Panc1 (cell line): ENCODE measurements around the gene ATRNL1. TPM values are rescaled to one million over a fixed set of nuclear protein-coding genes. Genes with fewer than 3 reads are reported as not detected.

Source experiments
- ATAC-seq: fragments of 200-7000 bp; cut with Tn5 transposase; 2 replicates; pipeline ENCODE4 v1.9.1; 2020; ENCODE audit warnings: mild to moderate bottlenecking, moderate library complexity
- BruUV-seq: library from RNA; stranded (reverse); fragments of 400-500 nt; replicated peaks from 2 replicates; lab custom pipeline; 2021; lab: Mats Ljungman, UMichigan
- CTCF ChIA-PET: fragments of 300-600 bp; sonication (Branson Sonifier 250); formaldehyde crosslinking; loops from one replicate; lab custom pipeline; 2022; ENCODE audit warnings: antibody characterized with exemption; lab: Charles Lee
- POLR2A ChIA-PET: fragments of 300-600 bp; sonication (Branson Sonifier 250); formaldehyde crosslinking; loops from one replicate; lab custom pipeline; 2022; ENCODE audit warnings: antibody characterized with exemption; lab: Charles Lee
- DNase-seq: peaks from one replicate; pipeline ENCODE4 v3.0.0-alpha.2; 2010; ENCODE audit warnings: low read depth, low spot score
- H3K27ac ChIP-seq: 2 replicates; pipeline ENCODE4 v1.5.1; 2011; ENCODE audit warnings: mild to moderate bottlenecking, low read length, inconsistent platforms
- H3K27me3 ChIP-seq: fragments of 200-500 bp; sonication (Bioruptor generic); 2 replicates; pipeline ENCODE4 v1.6.0; 2014; ENCODE audit warnings: low read length, inconsistent platforms; ENCODE audit not compliant: control insufficient read depth, insufficient read depth
- H3K36me3 ChIP-seq: fragments of 200-500 bp; sonication (Bioruptor generic); 2 replicates; pipeline ENCODE4 v1.5.1; 2014; ENCODE audit warnings: inconsistent platforms, mild to moderate bottlenecking, low read length, moderate library complexity; ENCODE audit not compliant: control insufficient read depth, insufficient read depth
- H3K4me1 ChIP-seq: 2 replicates; pipeline ENCODE4 v1.5.1; 2011; ENCODE audit warnings: inconsistent platforms, mild to moderate bottlenecking, low read length, moderate library complexity; ENCODE audit not compliant: control insufficient read depth, insufficient read depth
- H3K4me3 ChIP-seq, 2 experiments: 2 replicates each; pipeline ENCODE4 v1.5.1; 2011 to 2012; ENCODE audit warnings: low read depth in 2 of 2, low read length in 2 of 2, mild to moderate bottlenecking in 2 of 2, inconsistent platforms in 1 of 2, moderate library complexity in 1 of 2
- H3K9me3 ChIP-seq: fragments of 200-500 bp; sonication (Bioruptor generic); 2 replicates; pipeline ENCODE4 v1.5.1; 2014; ENCODE audit warnings: low read depth, mild to moderate bottlenecking, inconsistent platforms, low read length, moderate library complexity; ENCODE audit not compliant: control insufficient read depth, insufficient read depth
- CTCF ChIP-seq: fragments of 450-650 bp; IDR thresholded peaks from 2 replicates; pipeline ENCODE4 v1.5.1; 2017; ENCODE audit warnings: mild to moderate bottlenecking
- POLR2AphosphoS5 ChIP-seq: IDR thresholded peaks from 2 replicates; pipeline ENCODE4 v1.6.1; 2012; ENCODE audit warnings: mild to moderate bottlenecking, low read depth, low read length, moderate library complexity
- REST ChIP-seq, 2 experiments: IDR thresholded peaks; 2 replicates each; pipeline ENCODE4 v1.6.1; 2011 to 2012; ENCODE audit warnings: low read depth in 2 of 2, control low read depth in 1 of 2, low read length in 1 of 2, mild to moderate bottlenecking in 1 of 2, moderate library complexity in 1 of 2; ENCODE audit not compliant: insufficient read depth in 1 of 2
- SIN3A ChIP-seq: IDR thresholded peaks from 2 replicates; pipeline ENCODE4 v1.6.1; 2012; ENCODE audit warnings: low read depth, mild to moderate bottlenecking, low read length, moderate library complexity, borderline replicate concordance; ENCODE audit not compliant: insufficient read depth
- TCF7L2 ChIP-seq: IDR thresholded peaks from 2 replicates; pipeline ENCODE4 v1.6.1; 2011; ENCODE audit warnings: mild to moderate bottlenecking, low read depth, low read length, inconsistent platforms
- in situ Hi-C: cut with HindIII; loops from 2 replicates; pipeline ENCODE4 v1.10.0; 2016; ENCODE audit warnings: low sequenced_read_pairs, low pct_unique_long_range_greater_than_20kb
- intact Hi-C: fragments of 100-400 bp; cut with micrococcal nuclease; formaldehyde crosslinking; loops from one replicate; pipeline ENCODE4 v1.10.0; 2022; ENCODE audit not compliant: unreplicated experiment
- total RNA-seq: library from RNA; stranded (reverse); gene quantifications from one replicate; pipeline ENCODE4 v1.2.1, GENCODE V29; 2021; ENCODE audit not compliant: unreplicated experiment

ATRNL1 gene
- total RNA-seq, 1 experiment from 2014 or later: 17.1 TPM

GRCh38 chr10:115219203-115219602 lies 126.0 kb downstream of the ATRNL1 start:
- ATAC-seq (no peak), DNase-seq (no peak)
- POLR2A ChIA-PET: no interaction called here
- no TSS peak for BruUV-seq
- Histone ChIP-seq H3K4me1 (no peaks in the 10 kb centered on the region), H3K9me3 (peaks cover 8% of the 10 kb centered on the region; the same call in 1 of the 2 replicates), H3K4me3 (no peak overlapping the region), H3K36me3 (no peaks in the 10 kb centered on the region), H3K27me3 (no peaks in the 10 kb centered on the region), H3K27ac (no peak overlapping the region)
- in situ Hi-C loops: no loop called here
- CTCF ChIA-PET: no interaction called here
- TF ChIP-seq CTCF (no peak), POLR2AphosphoS5 (no peak), TCF7L2 (no peak), SIN3A (no peak), REST (IDR thresholded peaks at IDR 0.05; ENCODE audit: insufficient read depth in 1 of 2, low read depth in 2 of 2, low read length in 1 of 2) (no peak)
- intact Hi-C loops: no loop called here

GRCh38 chr10:115222039-115222438 lies 128.9 kb downstream of the ATRNL1 start:
- Histone ChIP-seq H3K4me1 (no peaks in the 10 kb centered on the region), H3K4me3 (no peak overlapping the region), H3K27ac (no peak overlapping the region), H3K36me3 (no peaks in the 10 kb centered on the region), H3K9me3 (peaks cover 8% of the 10 kb centered on the region; the same call in 1 of the 2 replicates), H3K27me3 (no peaks in the 10 kb centered on the region)
- CTCF ChIA-PET: no interaction called here
- DNase-seq (no peak), ATAC-seq (no peak)
- TF ChIP-seq REST (IDR thresholded peaks at IDR 0.05; ENCODE audit: insufficient read depth in 1 of 2, low read depth in 2 of 2, low read length in 1 of 2) (no peak), TCF7L2 (no peak), POLR2AphosphoS5 (no peak), SIN3A (no peak), CTCF (no peak)
- intact Hi-C loops: no loop called here
- no TSS peak for BruUV-seq
- in situ Hi-C loops: no loop called here
- POLR2A ChIA-PET: no interaction called here
